Activated effector memory CD4-positive, alpha-beta T cell treated with anti-CD3 and anti-CD28 coated beads, Interleukin-2, amount 50 U/mL, for 16 hours (primary cell): Measurements from ENCODE around the gene THAP9.

Experiments used
- DNase-seq: peaks from one replicate; pipeline ENCODE4 v3.0.0-alpha.2; 2020

Gene THAP9

GRCh38 chr4:82969414-82969813, 68.9 kb downstream of the THAP9 start:
- DNase-seq = no peak
